ENCODE measurements around the gene SRCIN1. TPM values are rescaled to one million over a fixed set of nuclear protein-coding genes. Genes with fewer than 3 reads are reported as not detected.

Gene SRCIN1
- polyA plus RNA-seq, 1 experiment: not detected

DNA sequence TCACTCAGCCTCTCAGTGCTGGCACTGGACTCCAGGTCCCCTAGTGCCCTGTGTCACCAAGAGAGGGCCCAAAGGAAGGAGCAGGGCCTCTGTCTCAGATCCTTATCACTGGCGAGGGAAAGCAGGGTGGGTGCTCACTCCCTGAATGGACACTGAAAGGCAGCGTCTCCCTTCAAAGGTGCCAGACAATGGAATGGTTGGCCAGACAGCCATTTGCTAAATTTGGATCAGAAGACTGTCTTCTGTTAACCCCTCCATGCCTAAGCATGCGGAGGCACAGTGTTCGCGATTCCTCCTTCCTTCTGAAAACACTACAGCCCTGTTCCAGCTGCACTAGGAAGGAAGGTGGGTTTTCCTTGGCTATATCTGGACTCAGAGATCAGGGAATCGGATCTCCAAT is 48.4 kb downstream of the SRCIN1 start:
- no peak for DNase-seq (ENCODE audit: low read depth, low spot score)
- POLR2A ChIA-PET: no interaction called here
- CTCF ChIA-PET: interaction anchor here (0.6 to 2.9 kb wide), 43 partner anchors 9 to 207 kb away, joined by 3 to 77 read pairs (median 5); no protein-coding TSS in a partner anchor
- H3K27me3 ChIP-seq (ENCODE audit: control insufficient read depth, insufficient read depth, low read length): peaks cover 67% of the 10 kb centered on the region
- H3K4me3 ChIP-seq (ENCODE audit: low read depth, low read length): no peak overlapping the region; the same call in 1 of the 2 replicates
- H3K9me3 ChIP-seq (ENCODE audit: control insufficient read depth, insufficient read depth, low read length): peaks cover 3% of the 10 kb centered on the region; the same call in 1 of the 2 replicates
- no peak overlapping the region for H3K27ac ChIP-seq (ENCODE audit: low read depth, low read length)
- TF ChIP-seq, protein P1, sequence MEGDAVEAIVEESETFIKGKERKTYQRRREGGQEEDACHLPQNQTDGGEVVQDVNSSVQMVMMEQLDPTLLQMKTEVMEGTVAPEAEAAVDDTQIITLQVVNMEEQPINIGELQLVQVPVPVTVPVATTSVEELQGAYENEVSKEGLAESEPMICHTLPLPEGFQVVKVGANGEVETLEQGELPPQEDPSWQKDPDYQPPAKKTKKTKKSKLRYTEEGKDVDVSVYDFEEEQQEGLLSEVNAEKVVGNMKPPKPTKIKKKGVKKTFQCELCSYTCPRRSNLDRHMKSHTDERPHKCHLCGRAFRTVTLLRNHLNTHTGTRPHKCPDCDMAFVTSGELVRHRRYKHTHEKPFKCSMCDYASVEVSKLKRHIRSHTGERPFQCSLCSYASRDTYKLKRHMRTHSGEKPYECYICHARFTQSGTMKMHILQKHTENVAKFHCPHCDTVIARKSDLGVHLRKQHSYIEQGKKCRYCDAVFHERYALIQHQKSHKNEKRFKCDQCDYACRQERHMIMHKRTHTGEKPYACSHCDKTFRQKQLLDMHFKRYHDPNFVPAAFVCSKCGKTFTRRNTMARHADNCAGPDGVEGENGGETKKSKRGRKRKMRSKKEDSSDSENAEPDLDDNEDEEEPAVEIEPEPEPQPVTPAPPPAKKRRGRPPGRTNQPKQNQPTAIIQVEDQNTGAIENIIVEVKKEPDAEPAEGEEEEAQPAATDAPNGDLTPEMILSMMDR (IDR thresholded peaks at IDR 0.05; ENCODE audit: low read depth, low read length): no peak

DNA sequence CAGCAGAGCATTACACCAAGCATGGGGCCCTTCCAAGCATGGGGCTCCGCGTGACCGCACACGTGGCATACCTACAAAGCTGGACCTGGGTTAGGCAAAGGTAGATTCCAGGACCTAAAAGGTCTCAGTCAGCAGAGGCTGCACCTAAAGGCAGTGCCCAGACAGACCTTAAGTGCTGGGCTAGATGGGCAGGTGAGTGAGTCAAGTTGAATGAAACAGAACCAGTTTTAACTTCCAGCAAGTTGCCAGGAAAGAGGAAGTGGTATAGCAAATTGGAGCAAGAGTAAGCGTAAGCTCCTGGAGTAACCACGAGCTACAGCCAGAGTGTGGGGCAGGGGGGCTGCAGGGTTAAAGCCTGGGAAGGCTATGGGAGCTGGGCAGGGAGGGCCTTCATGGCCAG is 49.5 kb downstream of the SRCIN1 start:
- Histone ChIP-seq H3K27ac (ENCODE audit: low read depth, low read length) (no peak overlapping the region), H3K4me3 (ENCODE audit: low read depth, low read length) (no peak overlapping the region), H3K27me3 (ENCODE audit: control insufficient read depth, insufficient read depth, low read length) (peaks cover 59% of the 10 kb centered on the region), H3K9me3 (ENCODE audit: control insufficient read depth, insufficient read depth, low read length) (peaks cover 3% of the 10 kb centered on the region; the same call in 1 of the 2 replicates)
- TF ChIP-seq, protein P1 (IDR thresholded peaks at IDR 0.05; ENCODE audit: low read depth, low read length): no peak
- ChIA-PET POLR2A (no interaction called here), CTCF (interaction anchor here (2.9 kb wide), 1 partner anchor 112 kb away, joined by 9 read pairs; no protein-coding TSS in a partner anchor)
- DNase-seq (ENCODE audit: low read depth, low spot score): no peak

DNA sequence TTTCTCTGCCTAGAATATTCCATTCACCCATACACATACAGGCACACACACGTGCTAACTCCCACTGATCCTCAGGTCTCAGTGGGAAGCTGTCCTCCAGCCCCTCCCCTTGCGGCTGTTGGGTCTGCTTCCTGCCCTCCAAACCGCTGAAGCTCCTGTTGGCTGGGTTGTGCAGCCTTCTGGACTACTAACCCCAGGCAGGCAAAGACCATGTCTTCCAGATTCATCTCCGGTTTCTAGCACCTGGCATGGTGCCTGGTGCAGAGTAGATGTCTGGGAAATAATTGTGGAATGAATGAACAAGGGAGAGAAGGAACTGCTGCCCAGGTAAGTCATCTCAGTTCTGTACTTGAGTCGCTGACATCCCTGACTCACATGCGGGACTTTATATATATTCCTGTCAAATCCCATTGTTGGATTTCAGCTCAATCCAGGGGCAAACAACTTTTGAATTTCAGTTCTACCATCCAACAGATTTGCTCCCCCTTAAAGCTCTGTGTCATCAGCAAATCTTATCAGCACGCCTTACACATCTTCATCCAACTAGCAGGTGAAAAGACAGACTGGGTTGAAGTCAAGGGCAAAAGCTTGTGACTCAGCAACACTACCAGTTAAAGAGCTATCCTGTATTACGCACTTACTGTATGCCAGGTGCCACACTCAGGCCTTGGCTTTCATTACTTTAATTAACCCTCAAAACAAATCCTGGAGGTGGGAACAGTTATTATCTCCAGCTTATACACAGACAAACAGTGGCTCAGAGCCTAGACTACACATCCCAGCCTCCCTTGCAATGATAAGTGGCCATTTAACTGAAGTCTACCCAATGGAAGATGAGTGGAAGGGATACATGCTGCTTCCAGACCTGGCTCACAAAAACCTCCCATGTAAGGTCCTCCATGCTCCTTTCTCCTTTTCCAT is 51.1 kb downstream of the SRCIN1 start:
- ChIA-PET POLR2A (no interaction called here), CTCF (interaction anchor here (1.1 to 2.9 kb wide), 2 partner anchors 17 to 113 kb away, joined by 4 to 9 read pairs; no protein-coding TSS in a partner anchor)
- DNase-seq (ENCODE audit: low read depth, low spot score): no peak
- Histone ChIP-seq H3K27ac (ENCODE audit: low read depth, low read length) (no peak overlapping the region), H3K27me3 (ENCODE audit: control insufficient read depth, insufficient read depth, low read length) (peaks cover 44% of the 10 kb centered on the region), H3K4me3 (ENCODE audit: low read depth, low read length) (no peak overlapping the region), H3K9me3 (ENCODE audit: control insufficient read depth, insufficient read depth, low read length) (no peaks in the 10 kb centered on the region; the same call in 1 of the 2 replicates)
- TF ChIP-seq, protein P1 (IDR thresholded peaks at IDR 0.05; ENCODE audit: low read depth, low read length): no peak

DNA sequence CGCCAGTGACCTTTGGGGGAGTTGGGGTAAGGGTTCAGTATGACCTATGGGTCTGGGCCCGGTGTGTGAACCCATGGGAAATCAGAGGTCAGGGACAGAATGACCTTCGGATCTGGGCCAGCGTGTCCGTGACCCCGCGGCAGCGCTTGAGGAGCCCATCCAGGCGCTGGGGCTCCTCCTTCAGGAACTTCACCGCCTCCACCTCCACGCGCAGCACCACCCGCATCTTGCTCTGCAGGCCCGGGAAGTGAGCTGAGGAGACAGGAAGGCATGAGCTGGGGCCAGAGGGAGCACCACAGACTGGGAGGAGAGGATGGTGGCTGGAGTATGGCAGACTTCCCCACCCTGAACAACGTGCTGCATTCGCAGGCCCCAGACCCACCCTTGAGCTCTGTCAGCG is 53.4 kb downstream of the SRCIN1 start:
- no peak overlapping the region for H3K4me3 ChIP-seq (ENCODE audit: low read depth, low read length)
- H3K27ac ChIP-seq (ENCODE audit: low read depth, low read length): no peak overlapping the region
- ChIA-PET POLR2A (no interaction called here), CTCF (interaction anchor here (0.5 to 1.2 kb wide), 3 partner anchors 12 to 110 kb away, joined by 3 read pairs; no protein-coding TSS in a partner anchor)
- peaks cover 39% of the 10 kb centered on the region for H3K27me3 ChIP-seq (ENCODE audit: control insufficient read depth, insufficient read depth, low read length)
- no peak for DNase-seq (ENCODE audit: low read depth, low spot score)
- TF ChIP-seq, protein P1 (IDR thresholded peaks at IDR 0.05; ENCODE audit: low read depth, low read length): no peak
- H3K9me3 ChIP-seq (ENCODE audit: control insufficient read depth, insufficient read depth, low read length): no peaks in the 10 kb centered on the region

DNA sequence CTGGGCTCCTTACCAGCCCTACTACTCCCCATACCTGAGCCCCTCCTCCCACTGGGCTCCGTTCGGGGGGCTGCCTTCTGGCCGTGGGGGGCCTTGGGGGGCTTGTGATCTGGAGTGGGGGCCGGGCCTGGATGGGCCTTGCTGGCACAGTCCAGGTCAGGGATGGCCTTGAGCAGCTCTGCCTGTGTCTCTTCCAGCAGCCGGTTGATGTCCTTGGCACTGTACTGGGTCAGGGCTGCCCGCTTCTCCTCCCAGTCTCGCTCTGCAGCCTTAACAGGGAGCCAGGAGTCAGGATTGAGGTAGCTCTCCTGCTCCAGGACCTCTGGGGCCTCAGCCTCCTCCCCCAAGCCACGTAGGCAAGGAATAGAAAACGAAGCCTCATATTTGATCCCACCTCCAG is 54.6 kb downstream of the SRCIN1 start:
- DNase-seq (ENCODE audit: low read depth, low spot score): no peak
- no peak overlapping the region for H3K4me3 ChIP-seq (ENCODE audit: low read depth, low read length)
- ChIA-PET CTCF (interaction anchor here (1.5 kb wide), 1 partner anchor 112 kb away, joined by 7 read pairs; no protein-coding TSS in a partner anchor), POLR2A (interaction anchor here (0.6 kb wide), 1 partner anchor 9 kb away, joined by 9 read pairs; no protein-coding TSS in a partner anchor)
- no peak overlapping the region for H3K27ac ChIP-seq (ENCODE audit: low read depth, low read length)
- H3K27me3 ChIP-seq (ENCODE audit: control insufficient read depth, insufficient read depth, low read length): peaks cover 37% of the 10 kb centered on the region
- no peaks in the 10 kb centered on the region for H3K9me3 ChIP-seq (ENCODE audit: control insufficient read depth, insufficient read depth, low read length)
- TF ChIP-seq, protein P1 (IDR thresholded peaks at IDR 0.05; ENCODE audit: low read depth, low read length): no peak

Data from AG04450 (cell line).